Panc1 (cell line): Measurements from ENCODE around the gene NKX6-2.

Source experiments
- CTCF ChIP-seq: fragments of 450-650 bp; IDR thresholded peaks from 2 replicates; pipeline ENCODE4 v1.5.1; 2017; ENCODE audit warnings: mild to moderate bottlenecking
- POLR2AphosphoS5 ChIP-seq: IDR thresholded peaks from 2 replicates; pipeline ENCODE4 v1.6.1; 2012; ENCODE audit warnings: mild to moderate bottlenecking, low read depth, low read length, moderate library complexity
- REST ChIP-seq, 2 experiments: IDR thresholded peaks; 2 replicates each; pipeline ENCODE4 v1.6.1; 2011 to 2012; ENCODE audit warnings: low read depth in 2 of 2, control low read depth in 1 of 2, low read length in 1 of 2, mild to moderate bottlenecking in 1 of 2, moderate library complexity in 1 of 2; ENCODE audit not compliant: insufficient read depth in 1 of 2
- TCF7L2 ChIP-seq: IDR thresholded peaks from 2 replicates; pipeline ENCODE4 v1.6.1; 2011; ENCODE audit warnings: mild to moderate bottlenecking, low read depth, low read length, inconsistent platforms

GRCh38 chr10:132834311-132834761, 48.4 kb upstream of the NKX6-2 start:
- TF ChIP-seq CTCF (no peak), POLR2AphosphoS5 (no peak), REST (IDR thresholded peaks at IDR 0.05; ENCODE audit: insufficient read depth in 1 of 2, low read depth in 2 of 2, low read length in 1 of 2) (no peak), TCF7L2 (no peak)
